Sigmoid colon (tissue), 7 donors: ENCODE results near the gene PRMT1. TPM values are rescaled to one million over a fixed set of nuclear protein-coding genes. Genes with fewer than 3 reads are reported as not detected.

Experiments used
- DNase-seq: peaks from one replicate; pipeline ENCODE4 v3.0.0-alpha.2; 2019
- H3K27ac ChIP-seq, 4 donors: fragments of 200-600 bp; sonication (generic); one replicate each; pipeline ENCODE4 v1.5.1; 2016 to 2019; ENCODE audit warnings: mild to moderate bottlenecking in 1 of 4
- H3K27me3 ChIP-seq, 3 donors: fragments of 200-600 bp; sonication (generic); one replicate each; pipeline ENCODE4 v1.5.1; 2019; ENCODE audit warnings: mild to moderate bottlenecking in 1 of 3
- H3K36me3 ChIP-seq, 4 donors: fragments of 200-600 bp; sonication (generic); one replicate each; pipeline ENCODE4 v1.5.1; 2016 to 2019
- H3K4me1 ChIP-seq, 4 donors: fragments of 200-600 bp; sonication (generic); one replicate each; pipeline ENCODE4 v1.5.1; 2017 to 2019
- H3K4me3 ChIP-seq, 4 donors: fragments of 200-600 bp; sonication (generic); one replicate each; pipeline ENCODE4 v1.5.1; 2017 to 2019; ENCODE audit warnings: mild to moderate bottlenecking in 2 of 4, moderate library complexity in 1 of 4
- H3K9me3 ChIP-seq, 4 donors: fragments of 200-600 bp in 3 of 4; sonication (generic) in 3 of 4; one replicate each; pipeline versions ENCODE4 v1.5.1 to v1.6.1; 2013 to 2019
- EP300 ChIP-seq, 4 donors: sonication (generic); formaldehyde crosslinking; IDR thresholded peaks; one replicate each; pipeline ENCODE4 v1.6.1; 2017; ENCODE audit warnings: antibody characterized with exemption in 4 of 4
- POLR2A ChIP-seq, 2 donors: fragments of 450-650 bp; IDR thresholded peaks; one replicate each; pipeline ENCODE4 v1.6.1; 2016; ENCODE audit warnings: antibody characterized with exemption in 2 of 2, mild to moderate bottlenecking in 2 of 2, moderate library complexity in 2 of 2
- POLR2AphosphoS5 ChIP-seq, 4 donors: sonication (generic); formaldehyde crosslinking; IDR thresholded peaks; one replicate each; pipeline ENCODE4 v1.6.1; 2017; ENCODE audit warnings: antibody characterized with exemption in 4 of 4
- WGBS, 2 donors: extraction: QIAGEN DNeasy Blood & Tissue Kit; methylation state at CpG; one replicate each; pipeline ENCODE4 v1.1.7; 2013; 5-methylcytosine and 5-hydroxymethylcytosine counted together
- intact Hi-C: fragments of 100-400 bp; cut with DNase I; formaldehyde crosslinking; loops from one replicate; pipeline ENCODE4 v1.15.1; 2023
- polyA plus RNA-seq, 3 donors: library from polyadenylated mRNA; stranded (reverse); fragments of 200-250 nt; gene quantifications; one replicate each; pipeline ENCODE4 v1.2.3, GENCODE V29; 2013
- total RNA-seq, 4 donors: library from RNA; depleted of rRNA; stranded (reverse); fragments of >200 nt; gene quantifications; one replicate each; pipeline ENCODE4 v1.1.0, GENCODE V29; 2016
- TF ChIP-seq, protein P1 (sequence below), 4 experiments: fragments of 450-650 bp in 3 of 4; fragments of 200-600 bp in 1 of 4; IDR thresholded peaks; one replicate each; pipeline ENCODE4 v1.5.1; 2016 to 2019; ENCODE audit warnings: antibody characterized with exemption in 4 of 4, mild to moderate bottlenecking in 3 of 4, moderate library complexity in 2 of 4
- donor health status: healthy with polysubstance abuse.
- donor health status: Bipolar disorder and iron deficiency.
- donor health status: healthy.

Gene PRMT1
- total and polyA plus RNA-seq, 7 donors, result 84.1 to 175 (median 148) TPM

DNA sequence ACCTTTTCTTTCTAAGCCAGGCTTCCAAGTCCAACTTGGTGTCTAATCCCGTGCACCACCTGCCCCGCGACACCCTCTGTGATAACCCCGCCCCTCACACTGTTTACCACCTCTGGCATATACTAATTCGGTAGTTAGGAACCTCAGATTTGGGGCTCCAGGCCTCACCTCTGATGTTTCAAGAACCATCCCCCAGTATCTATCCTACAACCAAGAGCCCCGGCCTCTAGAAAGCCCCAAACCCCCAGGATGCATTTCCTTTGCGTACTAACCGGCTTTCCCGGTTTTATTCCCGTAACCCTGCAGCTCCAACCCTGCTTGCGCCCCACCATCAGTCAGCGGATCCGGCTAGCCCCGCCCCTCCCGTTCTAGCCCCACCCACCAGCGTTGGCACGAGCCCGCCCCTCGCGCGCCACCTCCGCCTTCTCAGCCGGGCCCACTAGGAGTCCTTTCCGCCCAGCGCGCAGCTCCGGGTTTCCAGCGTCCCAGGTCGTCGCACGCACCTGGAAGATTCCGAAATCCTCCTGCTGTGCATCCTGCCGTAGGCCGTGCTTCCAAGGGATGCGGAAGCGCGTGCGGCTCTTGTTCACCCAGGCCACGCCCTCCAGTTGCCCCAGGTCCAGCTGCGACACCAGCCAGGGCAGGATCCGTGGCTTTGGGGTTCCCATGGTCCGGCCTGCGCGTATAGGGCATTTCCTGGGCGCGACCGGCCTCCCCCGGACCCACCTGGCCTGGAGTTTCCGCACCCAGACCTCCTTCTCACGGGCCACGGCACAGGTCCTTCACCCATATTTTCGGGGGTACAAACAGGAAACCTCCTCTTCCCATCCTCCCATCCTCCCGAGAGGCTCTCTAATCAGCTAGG is 12.7 kb upstream of the PRMT1 start:
- TF ChIP-seq, protein P1, sequence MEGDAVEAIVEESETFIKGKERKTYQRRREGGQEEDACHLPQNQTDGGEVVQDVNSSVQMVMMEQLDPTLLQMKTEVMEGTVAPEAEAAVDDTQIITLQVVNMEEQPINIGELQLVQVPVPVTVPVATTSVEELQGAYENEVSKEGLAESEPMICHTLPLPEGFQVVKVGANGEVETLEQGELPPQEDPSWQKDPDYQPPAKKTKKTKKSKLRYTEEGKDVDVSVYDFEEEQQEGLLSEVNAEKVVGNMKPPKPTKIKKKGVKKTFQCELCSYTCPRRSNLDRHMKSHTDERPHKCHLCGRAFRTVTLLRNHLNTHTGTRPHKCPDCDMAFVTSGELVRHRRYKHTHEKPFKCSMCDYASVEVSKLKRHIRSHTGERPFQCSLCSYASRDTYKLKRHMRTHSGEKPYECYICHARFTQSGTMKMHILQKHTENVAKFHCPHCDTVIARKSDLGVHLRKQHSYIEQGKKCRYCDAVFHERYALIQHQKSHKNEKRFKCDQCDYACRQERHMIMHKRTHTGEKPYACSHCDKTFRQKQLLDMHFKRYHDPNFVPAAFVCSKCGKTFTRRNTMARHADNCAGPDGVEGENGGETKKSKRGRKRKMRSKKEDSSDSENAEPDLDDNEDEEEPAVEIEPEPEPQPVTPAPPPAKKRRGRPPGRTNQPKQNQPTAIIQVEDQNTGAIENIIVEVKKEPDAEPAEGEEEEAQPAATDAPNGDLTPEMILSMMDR (IDR thresholded peaks at IDR 0.05), result peak; percentile 23 to 56 (median 27)
- no peak for TF ChIP-seq EP300 (IDR thresholded peaks at IDR 0.05)
- peak; percentile 25 to 52 for TF ChIP-seq POLR2A (IDR thresholded peaks at IDR 0.05)
- peak; percentile 88 to 91 (median 90) for TF ChIP-seq POLR2AphosphoS5 (IDR thresholded peaks at IDR 0.05)
- no peaks in the 10 kb centered on the region for H3K27me3 ChIP-seq
- peaks cover 0 to 33% (median 22%) of the 10 kb centered on the region in 4 donors for H3K4me1 ChIP-seq
- peak overlapping the region; percentile 62 to 75 (median 66) for H3K4me3 ChIP-seq
- whole genome bisulfite sequencing, 2 donors, result 0 to 1% methylated on average over 53 of the region's 53 CpGs
- peak overlapping the region; percentile 87 to 95 (median 92) for H3K27ac ChIP-seq
- intact Hi-C loops, result loop anchor here (2.0 kb wide), 1 partner anchor 22 kb away; the partner anchor contains the start of gene SCAF1
- peak; percentile 94 for DNase-seq
- peaks cover 10 to 37% (median 23%) of the 10 kb centered on the region in 4 donors for H3K36me3 ChIP-seq
- no peaks in the 10 kb centered on the region for H3K9me3 ChIP-seq

- H3K9me3 ChIP-seq, result no peaks in the 10 kb centered on the region
- intact Hi-C loops, result loop anchor here (2.0 kb wide), 1 partner anchor 22 kb away; the partner anchor contains the start of gene SCAF1
- no peaks in the 10 kb centered on the region for H3K27me3 ChIP-seq
- TF ChIP-seq, protein P1 (IDR thresholded peaks at IDR 0.05), result no peak
- TF ChIP-seq EP300 (IDR thresholded peaks at IDR 0.05), result no peak
- TF ChIP-seq POLR2A (IDR thresholded peaks at IDR 0.05), result no peak
- TF ChIP-seq POLR2AphosphoS5 (IDR thresholded peaks at IDR 0.05), result no peak
- DNase-seq, result no peak
- H3K36me3 ChIP-seq, result peaks cover 10 to 34% (median 21%) of the 10 kb centered on the region in 4 donors
- 0 to 1% methylated on average over 7 of the region's 7 CpGs for WGBS, 2 donors
- H3K27ac ChIP-seq, result peak overlapping the region; percentile 87 to 95 (median 92)
- H3K4me1 ChIP-seq, result peaks cover 0 to 33% (median 22%) of the 10 kb centered on the region in 4 donors
- peak overlapping the region; percentile 62 to 75 (median 66) for H3K4me3 ChIP-seq
These were observed 12.1 kb upstream of the PRMT1 start for GRCh38 chr19:49665036-49665350.

GRCh38 chr19:49665351-49666119 is 11.5 kb upstream of the PRMT1 start, which contains the start of the genes BCL2L12 and IRF3:
Gene BCL2L12, plus strand, starts transcription at chr19:49665933. Its CDS starts 760 bp downstream, at chr19:49666693.
Gene IRF3, minus strand, starts transcription at chr19:49665857. Its CDS starts 1,019 bp downstream, at chr19:49664838.
- peaks cover 0 to 33% (median 22%) of the 10 kb centered on the region in 4 donors for H3K4me1 ChIP-seq
- H3K36me3 ChIP-seq, result peaks cover 10 to 34% (median 19%) of the 10 kb centered on the region in 4 donors
- 0% methylated on average over 50 of the region's 50 CpGs for WGBS, 2 donors
- H3K27me3 ChIP-seq, result no peaks in the 10 kb centered on the region
- DNase-seq, result peak; percentile 99
- peak within 1 kb of the TSS; percentile 87 to 95 (median 92) for H3K27ac ChIP-seq
- no peaks in the 10 kb centered on the region for H3K9me3 ChIP-seq
- intact Hi-C loops, result loop anchor here (2.0 kb wide), 1 partner anchor 23 kb away; the partner anchor contains the start of gene SCAF1
- TF ChIP-seq EP300 (IDR thresholded peaks at IDR 0.05), result peak in 1 of 4 donors; percentile 63
- TF ChIP-seq, protein P1 (IDR thresholded peaks at IDR 0.05), result no peak
- TF ChIP-seq POLR2AphosphoS5 (IDR thresholded peaks at IDR 0.05), result peak; percentile 86 to 91 (median 90)
- TF ChIP-seq POLR2A (IDR thresholded peaks at IDR 0.05), result peak; percentile 67 to 70
- H3K4me3 ChIP-seq, result peak within 1 kb of the TSS; percentile 62 to 75 (median 66)

GRCh38 chr19:49666120-49666444 is 11.0 kb upstream of the PRMT1 start:
- H3K4me3 ChIP-seq, result peak overlapping the region; percentile 62 to 75 (median 66)
- peaks cover 10 to 30% (median 15%) of the 10 kb centered on the region in 4 donors for H3K36me3 ChIP-seq
- peak overlapping the region; percentile 87 to 95 (median 92) for H3K27ac ChIP-seq
- no peak for TF ChIP-seq POLR2A (IDR thresholded peaks at IDR 0.05)
- no peak for TF ChIP-seq EP300 (IDR thresholded peaks at IDR 0.05)
- TF ChIP-seq POLR2AphosphoS5 (IDR thresholded peaks at IDR 0.05), result no peak
- TF ChIP-seq, protein P1 (IDR thresholded peaks at IDR 0.05), result no peak
- H3K27me3 ChIP-seq, result no peaks in the 10 kb centered on the region
- DNase-seq, result no peak
- peaks cover 0 to 33% (median 22%) of the 10 kb centered on the region in 4 donors for H3K4me1 ChIP-seq
- no peaks in the 10 kb centered on the region for H3K9me3 ChIP-seq
- intact Hi-C loops, result no loop called here
- whole genome bisulfite sequencing, 2 donors, result 1% methylated on average over 9 of the region's 9 CpGs
